ENCODE results near the gene LONP2. TPM values are rescaled to one million over a fixed set of nuclear protein-coding genes. Genes with fewer than 3 reads are reported as not detected.

Gene LONP2
- total RNA-seq, 3 donors from 2014 or later (not counting 1 experiment from before 2014, with no cell fraction given), result 48.6 to 87.8 (median 61.7) TPM

GRCh38 chr16:48272837-48273421 is 28.8 kb downstream of the LONP2 start:
- Mint-ChIP-seq H3K27ac (no peak overlapping the region), H3K36me3 (peaks cover 10% of the 10 kb centered on the region), H3K27me3 (ENCODE audit: low read depth in 2 of 2) (no peaks in the 10 kb centered on the region), H3K4me1 (no peaks in the 10 kb centered on the region), H3K4me3 (no peak overlapping the region), H3K9me3 (no peaks in the 10 kb centered on the region)
- ATAC-seq, result no peak
- Histone ChIP-seq H3K9me3 (ENCODE audit: control insufficient read depth, insufficient read depth, low read length) (no peaks in the 10 kb centered on the region), H3K27ac (ENCODE audit: low read length) (no peak overlapping the region), H3K36me3 (ENCODE audit: control insufficient read depth, insufficient read depth, low read length) (peaks cover 36% of the 10 kb centered on the region), H3K27me3 (ENCODE audit: control insufficient read depth, insufficient read depth, low read length) (no peaks in the 10 kb centered on the region), H3K4me3 (ENCODE audit: low read length) (no peak overlapping the region), H3K4me1 (ENCODE audit: control insufficient read depth, insufficient read depth, low read length) (no peaks in the 10 kb centered on the region)
- intact Hi-C loops (cut with micrococcal nuclease), result no loop called here
- TF ChIP-seq CTCF (IDR thresholded peaks at IDR 0.05), result no peak
- 98% methylated on average over 8 of the region's 8 CpGs for WGBS (ENCODE audit: insufficient coverage)
- DNase-seq, result no peak

- no peaks in the 10 kb centered on the region for H3K27me3 Mint-ChIP-seq (ENCODE audit: low read depth in 2 of 2)
- H3K27me3 ChIP-seq (ENCODE audit: control insufficient read depth, insufficient read depth, low read length), result no peaks in the 10 kb centered on the region
- peaks cover 0 to 7% of the 10 kb centered on the region in 2 donors for H3K4me1 Mint-ChIP-seq
- H3K9me3 Mint-ChIP-seq, result no peaks in the 10 kb centered on the region
- H3K4me1 ChIP-seq (ENCODE audit: control insufficient read depth, insufficient read depth, low read length), result no peaks in the 10 kb centered on the region
- DNase-seq (no peak), ATAC-seq (no peak)
- WGBS (ENCODE audit: insufficient coverage), result no CpG with 5 or more reads among the region's 1 CpG
- H3K27ac ChIP-seq (ENCODE audit: low read length), result no peak overlapping the region
- H3K4me3 Mint-ChIP-seq, result no peak overlapping the region
- H3K36me3 ChIP-seq (ENCODE audit: control insufficient read depth, insufficient read depth, low read length), result peaks cover 42% of the 10 kb centered on the region
- TF ChIP-seq CTCF (IDR thresholded peaks at IDR 0.05), result no peak
- intact Hi-C loops (cut with micrococcal nuclease), result no loop called here
- H3K9me3 ChIP-seq (ENCODE audit: control insufficient read depth, insufficient read depth, low read length), result no peaks in the 10 kb centered on the region
- H3K27ac Mint-ChIP-seq, result no peak overlapping the region
- H3K4me3 ChIP-seq (ENCODE audit: low read length), result no peak overlapping the region
- H3K36me3 Mint-ChIP-seq, result peaks cover 22% of the 10 kb centered on the region
Measured at GRCh38 chr16:48274476-48274875, 30.4 kb downstream of the LONP2 start.

GRCh38 chr16:48276102-48276501 is 32.0 kb downstream of the LONP2 start:
- no peak for TF ChIP-seq CTCF (IDR thresholded peaks at IDR 0.05)
- H3K4me1 Mint-ChIP-seq, result peaks cover 0 to 7% of the 10 kb centered on the region in 2 donors
- peaks cover 38% of the 10 kb centered on the region for H3K36me3 ChIP-seq (ENCODE audit: control insufficient read depth, insufficient read depth, low read length)
- no peaks in the 10 kb centered on the region for H3K9me3 ChIP-seq (ENCODE audit: control insufficient read depth, insufficient read depth, low read length)
- peaks cover 22% of the 10 kb centered on the region for H3K36me3 Mint-ChIP-seq
- no peaks in the 10 kb centered on the region for H3K27me3 ChIP-seq (ENCODE audit: control insufficient read depth, insufficient read depth, low read length)
- no peak overlapping the region for H3K27ac Mint-ChIP-seq
- H3K4me1 ChIP-seq (ENCODE audit: control insufficient read depth, insufficient read depth, low read length), result no peaks in the 10 kb centered on the region
- no peaks in the 10 kb centered on the region for H3K27me3 Mint-ChIP-seq (ENCODE audit: low read depth in 2 of 2)
- DNase-seq (no peak), ATAC-seq (no peak)
- no peaks in the 10 kb centered on the region for H3K9me3 Mint-ChIP-seq
- H3K4me3 Mint-ChIP-seq, result no peak overlapping the region
- WGBS (ENCODE audit: insufficient coverage), result 97% methylated on average over 4 of the region's 4 CpGs
- H3K27ac ChIP-seq (ENCODE audit: low read length), result no peak overlapping the region
- no peak overlapping the region for H3K4me3 ChIP-seq (ENCODE audit: low read length)
- intact Hi-C loops (cut with micrococcal nuclease), result no loop called here

- no peaks in the 10 kb centered on the region for H3K9me3 Mint-ChIP-seq
- H3K4me1 ChIP-seq (ENCODE audit: control insufficient read depth, insufficient read depth, low read length), result no peaks in the 10 kb centered on the region
- intact Hi-C loops (cut with micrococcal nuclease), result no loop called here
- no peak overlapping the region for H3K4me3 ChIP-seq (ENCODE audit: low read length)
- no peaks in the 10 kb centered on the region for H3K9me3 ChIP-seq (ENCODE audit: control insufficient read depth, insufficient read depth, low read length)
- H3K36me3 ChIP-seq (ENCODE audit: control insufficient read depth, insufficient read depth, low read length), result peaks cover 33% of the 10 kb centered on the region
- DNase-seq (no peak), ATAC-seq (no peak)
- H3K27me3 Mint-ChIP-seq (ENCODE audit: low read depth in 2 of 2), result no peaks in the 10 kb centered on the region
- H3K4me1 Mint-ChIP-seq, result peaks cover 0 to 9% of the 10 kb centered on the region in 2 donors
- H3K27ac ChIP-seq (ENCODE audit: low read length), result no peak overlapping the region
- TF ChIP-seq CTCF (IDR thresholded peaks at IDR 0.05), result no peak
- peaks cover 22% of the 10 kb centered on the region for H3K36me3 Mint-ChIP-seq
- no peaks in the 10 kb centered on the region for H3K27me3 ChIP-seq (ENCODE audit: control insufficient read depth, insufficient read depth, low read length)
- no peak overlapping the region for H3K27ac Mint-ChIP-seq
- H3K4me3 Mint-ChIP-seq, result no peak overlapping the region
- WGBS (ENCODE audit: insufficient coverage), result 96% methylated on average over 5 of the region's 5 CpGs
Measured at GRCh38 chr16:48277158-48277557, 33.1 kb downstream of the LONP2 start.
